Measurements from ENCODE around the gene SLC15A1. TPM values are rescaled to one million over a fixed set of nuclear protein-coding genes. Genes with fewer than 3 reads are reported as not detected.

Gene SLC15A1
- total RNA-seq, 2 donors from 2014 or later: 0.34 to 1.3 TPM

DNA sequence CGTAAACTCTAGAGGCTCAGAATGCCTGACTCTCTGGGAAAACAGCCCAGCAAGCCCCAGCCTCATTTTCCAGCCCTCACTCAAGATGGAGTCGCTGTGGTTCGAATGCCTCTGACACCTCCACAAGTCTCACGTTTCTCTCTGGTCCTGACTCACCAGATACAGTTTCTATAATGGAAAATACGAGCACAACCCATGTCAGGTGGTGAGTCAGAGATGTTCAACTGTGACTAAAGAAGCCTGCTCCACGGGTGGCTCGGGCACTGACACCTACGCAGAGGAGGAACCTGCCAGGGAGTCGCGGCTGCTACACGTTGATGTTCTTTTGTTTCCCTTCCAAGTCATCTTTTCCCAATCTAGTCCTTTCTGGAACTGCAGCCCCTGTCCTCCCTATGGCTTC, 88.4 kb downstream of the SLC15A1 start:
- Histone ChIP-seq H3K27me3 (replicated peaks; ENCODE audit: insufficient read depth) (no peaks in the 10 kb centered on the region), H3K4me3 (no peak overlapping the region), H3K4me1 (replicated peaks) (no peaks in the 10 kb centered on the region), H3K27ac (no peak overlapping the region), H3K36me3 (no peaks in the 10 kb centered on the region), H3K9me3 (no peaks in the 10 kb centered on the region)
- 62% methylated on average over 11 of the region's 11 CpGs for WGBS
- TF ChIP-seq POLR2A (IDR thresholded peaks at IDR 0.05) (no peak), CTCF (IDR thresholded peaks at IDR 0.05) (no peak), POLR2AphosphoS5 (IDR thresholded peaks at IDR 0.05) (no peak)
- intact Hi-C loops (cut with DNase I): no loop called here
- no peak for DNase-seq (ENCODE audit: low spot score)

DNA sequence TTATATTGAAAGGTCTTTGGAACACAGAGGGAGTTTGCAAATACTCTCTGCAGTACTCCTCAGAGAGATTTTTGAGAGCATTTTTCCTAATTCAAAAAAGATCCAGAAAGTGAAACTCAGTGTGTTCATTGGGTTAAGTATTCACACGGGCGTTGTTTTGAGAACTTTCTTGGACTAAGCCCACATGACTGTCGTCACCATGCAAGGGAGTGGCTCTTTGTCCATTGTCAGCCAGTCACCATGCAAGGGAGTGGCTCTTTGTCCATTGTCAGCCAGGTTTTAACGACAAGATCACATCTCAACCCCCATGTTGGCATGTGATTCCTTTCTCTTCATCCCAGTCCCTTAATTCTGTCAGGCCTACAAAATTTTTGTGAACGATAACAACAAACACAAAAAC, 94.3 kb downstream of the SLC15A1 start:
- WGBS: 37% methylated on average over 5 of the region's 5 CpGs
- intact Hi-C loops (cut with DNase I): no loop called here

DNA sequence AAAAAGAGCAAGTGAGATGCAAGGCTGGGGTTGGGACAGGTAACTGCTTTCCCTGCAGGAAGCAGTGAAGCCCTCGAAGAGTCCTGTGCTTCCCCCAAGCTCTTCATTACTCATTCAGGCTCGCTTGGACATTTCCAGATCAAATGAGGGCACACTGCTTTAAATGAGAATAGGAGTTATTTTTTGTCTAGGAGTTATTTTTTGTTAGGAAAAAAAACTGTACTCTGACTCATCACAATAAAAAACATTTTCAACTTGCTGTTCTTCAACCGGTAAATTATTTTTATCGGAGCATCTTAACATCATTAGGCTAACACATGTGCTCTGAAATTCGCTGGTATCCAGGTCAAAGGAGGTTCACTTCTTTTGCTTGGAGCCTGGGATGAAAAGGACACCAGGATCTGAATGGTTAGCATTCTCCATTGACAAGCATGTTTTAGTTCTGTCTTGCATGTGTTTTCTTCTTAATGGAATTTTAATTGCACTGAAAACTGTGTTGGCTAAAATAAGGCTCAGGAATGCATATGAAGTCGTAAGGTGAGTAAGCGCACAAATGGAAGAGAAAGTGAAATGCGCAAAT, 94.9 kb downstream of the SLC15A1 start:
- no peak overlapping the region for H3K4me3 ChIP-seq
- TF ChIP-seq POLR2AphosphoS5 (IDR thresholded peaks at IDR 0.05) (no peak), POLR2A (IDR thresholded peaks at IDR 0.05) (no peak), CTCF (IDR thresholded peaks at IDR 0.05) (no peak)
- 47% methylated on average over 8 of the region's 8 CpGs for WGBS
- no peak overlapping the region for H3K27ac ChIP-seq
- intact Hi-C loops (cut with DNase I): no loop called here
- no peaks in the 10 kb centered on the region for H3K27me3 ChIP-seq (replicated peaks; ENCODE audit: insufficient read depth)
- no peaks in the 10 kb centered on the region for H3K9me3 ChIP-seq
- H3K36me3 ChIP-seq: no peaks in the 10 kb centered on the region
- DNase-seq (ENCODE audit: low spot score): no peak
- no peaks in the 10 kb centered on the region for H3K4me1 ChIP-seq (replicated peaks)

More for the DNA sequence above, 94.3 kb downstream of the SLC15A1 start:
- H3K4me3 ChIP-seq: no peak overlapping the region
- H3K27ac ChIP-seq: no peak overlapping the region
- H3K27me3 ChIP-seq (replicated peaks; ENCODE audit: insufficient read depth): no peaks in the 10 kb centered on the region
- no peaks in the 10 kb centered on the region for H3K9me3 ChIP-seq
- no peak for TF ChIP-seq POLR2A (IDR thresholded peaks at IDR 0.05)
- TF ChIP-seq CTCF (IDR thresholded peaks at IDR 0.05): no peak
- TF ChIP-seq POLR2AphosphoS5 (IDR thresholded peaks at IDR 0.05): no peak
- no peak for DNase-seq (ENCODE audit: low spot score)
- no peaks in the 10 kb centered on the region for H3K36me3 ChIP-seq
- no peaks in the 10 kb centered on the region for H3K4me1 ChIP-seq (replicated peaks)

DNA sequence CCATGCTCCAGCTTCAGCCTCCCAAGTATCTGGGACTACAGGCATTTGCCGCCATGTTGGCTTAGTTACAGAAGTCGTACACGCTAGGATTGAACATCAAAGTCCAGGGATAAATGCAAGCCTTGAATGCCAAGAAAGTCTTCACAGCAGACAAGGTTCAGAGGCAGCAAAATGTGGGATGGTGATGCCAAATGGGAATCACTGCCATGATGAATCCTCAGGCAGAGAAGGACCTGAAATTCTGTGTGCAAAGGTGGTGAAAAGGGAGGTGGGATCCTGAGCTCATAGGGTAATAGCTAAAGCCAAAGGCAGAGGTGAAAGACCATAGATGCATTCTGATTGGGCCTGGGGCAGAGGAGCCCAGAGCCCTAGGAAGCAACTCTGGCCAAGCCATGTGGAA, 96.2 kb downstream of the SLC15A1 start:
- Histone ChIP-seq H3K4me1 (replicated peaks) (no peaks in the 10 kb centered on the region), H3K4me3 (no peak overlapping the region), H3K36me3 (no peaks in the 10 kb centered on the region), H3K27ac (no peak overlapping the region), H3K27me3 (replicated peaks; ENCODE audit: insufficient read depth) (no peaks in the 10 kb centered on the region), H3K9me3 (no peaks in the 10 kb centered on the region)
- intact Hi-C loops (cut with DNase I): no loop called here
- WGBS: 97% methylated on average over 3 of the region's 3 CpGs
- no peak for TF ChIP-seq CTCF (IDR thresholded peaks at IDR 0.05)
- no peak for TF ChIP-seq POLR2AphosphoS5 (IDR thresholded peaks at IDR 0.05)
- no peak for TF ChIP-seq POLR2A (IDR thresholded peaks at IDR 0.05)
- no peak for DNase-seq (ENCODE audit: low spot score)

- no peaks in the 10 kb centered on the region for H3K36me3 ChIP-seq
- H3K9me3 ChIP-seq: no peaks in the 10 kb centered on the region
- intact Hi-C loops (cut with DNase I): loop anchor here (2.0 kb wide), 1 partner anchor 207 kb away; no protein-coding TSS in a partner anchor
- 36% methylated on average over 9 of the region's 9 CpGs for WGBS
- H3K27me3 ChIP-seq (replicated peaks; ENCODE audit: insufficient read depth): no peaks in the 10 kb centered on the region
- no peaks in the 10 kb centered on the region for H3K4me1 ChIP-seq (replicated peaks)
- H3K27ac ChIP-seq: no peak overlapping the region
- DNase-seq (ENCODE audit: low spot score): peak; percentile 83
- H3K4me3 ChIP-seq: no peak overlapping the region
- peak; percentile 69 for TF ChIP-seq POLR2AphosphoS5 (IDR thresholded peaks at IDR 0.05)
- peak; percentile 82 to 94 (median 91) for TF ChIP-seq CTCF (IDR thresholded peaks at IDR 0.05)
- TF ChIP-seq POLR2A (IDR thresholded peaks at IDR 0.05): no peak
Observed at GRCh38 chr13:98653463-98653985, 98.9 kb downstream of the SLC15A1 start.
